IMR-90 (cell line): ENCODE measurements around the gene ABCA8. TPM values are rescaled to one million over a fixed set of nuclear protein-coding genes. Genes with fewer than 3 reads are reported as not detected.

Experiments used
- ATAC-seq: fragments of 200-7000 bp; cut with Tn5 transposase; 2 replicates; pipeline ENCODE4 v1.9.1; 2020; ENCODE audit warnings: low read depth, mild to moderate bottlenecking, moderate library complexity
- BruUV-seq: library from RNA; stranded (reverse); fragments of 400-500 nt; replicated peaks from 2 replicates; lab custom pipeline; 2021; lab: Mats Ljungman, UMichigan
- CTCF ChIA-PET: fragments of 300-600 bp; formaldehyde crosslinking; extraction: SDS; loops from one replicate; lab custom pipeline; 2021; ENCODE audit warnings: antibody characterized with exemption; lab: Yijun Ruan, JAX
- POLR2A ChIA-PET: fragments of 300-600 bp; sonication (Branson Sonifier 250); formaldehyde crosslinking; loops from one replicate; lab custom pipeline; 2022; ENCODE audit warnings: antibody characterized with exemption; ENCODE audit not compliant: unreplicated experiment; lab: Charles Lee
- DNase-seq: peaks from one replicate; pipeline ENCODE4 v3.0.0; 2013
- H2AFZ ChIP-seq: replicated peaks from 2 replicates; pipeline ENCODE3; 2013; ENCODE audit warnings: low read length, mild to moderate bottlenecking; ENCODE audit not compliant: poor library complexity
- H2AK5ac ChIP-seq: 2 replicates; pipeline ENCODE4 v1.6.1; 2013; ENCODE audit warnings: low read depth, low read length, inconsistent platforms
- H2AK9ac ChIP-seq: replicated peaks from 2 replicates; pipeline ENCODE3; 2013; ENCODE audit warnings: mild to moderate bottlenecking, low read depth, low read length, moderate library complexity; ENCODE audit not compliant: poor library complexity
- H2BK120ac ChIP-seq: 2 replicates; pipeline ENCODE4 v1.6.1; 2013; ENCODE audit warnings: low read depth, low read length, inconsistent platforms
- H2BK15ac ChIP-seq: 3 replicates; pipeline ENCODE4 v1.6.1; 2013; ENCODE audit warnings: low read depth, low read length, inconsistent platforms
- H2BK20ac ChIP-seq: 2 replicates; pipeline ENCODE4 v1.6.1; 2013; ENCODE audit warnings: low read depth, mild to moderate bottlenecking, inconsistent platforms, low read length, moderate library complexity
- H2BK5ac ChIP-seq: 2 replicates; pipeline ENCODE4 v1.6.1; 2013; ENCODE audit warnings: mild to moderate bottlenecking, low read depth, low read length, inconsistent platforms; ENCODE audit not compliant: poor library complexity, severe bottlenecking
- H3K14ac ChIP-seq: replicated peaks from 2 replicates; pipeline ENCODE4 v1.6.1; 2013; ENCODE audit warnings: low read depth, low read length, inconsistent platforms
- H3K18ac ChIP-seq: 2 replicates; pipeline ENCODE4 v1.6.1; 2013; ENCODE audit warnings: low read depth, low read length, control low read depth
- H3K23ac ChIP-seq: 2 replicates; pipeline ENCODE4 v1.6.1; 2013; ENCODE audit warnings: low read depth, low read length, inconsistent platforms
- H3K27ac ChIP-seq: 2 replicates; pipeline ENCODE4 v1.5.1; 2013; ENCODE audit warnings: mild to moderate bottlenecking, control low read depth, low read length; ENCODE audit not compliant: insufficient read depth
- H3K27me3 ChIP-seq: 2 replicates; pipeline ENCODE4 v1.6.1; 2013; ENCODE audit warnings: low read length; ENCODE audit not compliant: control insufficient read depth, insufficient read depth
- H3K36me3 ChIP-seq: 2 replicates; pipeline ENCODE4 v1.6.1; 2013; ENCODE audit warnings: low read length, mixed read lengths; ENCODE audit not compliant: control insufficient read depth, insufficient read depth
- H3K4ac ChIP-seq: 2 replicates; pipeline ENCODE4 v1.6.1; 2013; ENCODE audit warnings: low read depth, low read length, inconsistent platforms
- H3K4me1 ChIP-seq: 2 replicates; pipeline ENCODE4 v1.6.1; 2013; ENCODE audit warnings: low read length, mixed read lengths; ENCODE audit not compliant: control insufficient read depth, insufficient read depth
- H3K4me2 ChIP-seq: 2 replicates; pipeline ENCODE4 v1.6.1; 2013; ENCODE audit warnings: low read depth, mild to moderate bottlenecking, control low read depth, low read length, moderate library complexity
- H3K4me3 ChIP-seq: 2 replicates; pipeline ENCODE4 v1.5.1; 2013; ENCODE audit warnings: low read depth, mild to moderate bottlenecking, control low read depth, low read length, moderate library complexity; ENCODE audit not compliant: insufficient read depth
- H3K56ac ChIP-seq: 2 replicates; pipeline ENCODE4 v1.6.1; 2013; ENCODE audit warnings: low read length, inconsistent platforms; ENCODE audit not compliant: insufficient read depth; ENCODE audit errors: extremely low read depth
- H3K79me1 ChIP-seq, 2 experiments: 2 replicates each; pipeline ENCODE4 v1.6.1; 2013; ENCODE audit warnings: low read length in 2 of 2, inconsistent platforms in 1 of 2, low read depth in 1 of 2
- H3K9ac ChIP-seq: 2 replicates; pipeline ENCODE4 v1.6.1; 2013; ENCODE audit warnings: low read depth, low read length, control low read depth
- H3K9me1 ChIP-seq: 2 replicates; pipeline ENCODE4 v1.6.1; 2013; ENCODE audit warnings: low read length, inconsistent platforms; ENCODE audit not compliant: insufficient read depth
- H3K9me3 ChIP-seq: 2 replicates; pipeline ENCODE4 v1.6.1; 2013; ENCODE audit warnings: low read length; ENCODE audit not compliant: control insufficient read depth, insufficient read depth
- H4K20me1 ChIP-seq: 2 replicates; pipeline ENCODE4 v1.6.1; 2013; ENCODE audit warnings: low read length, inconsistent platforms; ENCODE audit not compliant: insufficient read depth
- H4K5ac ChIP-seq: 2 replicates; pipeline ENCODE4 v1.6.1; 2013; ENCODE audit warnings: mild to moderate bottlenecking, low read depth, low read length, control low read depth
- H4K8ac ChIP-seq, 2 experiments: 2 replicates each; pipeline ENCODE4 v1.6.1; 2013; ENCODE audit warnings: low read depth in 2 of 2, low read length in 2 of 2, control low read depth in 1 of 2, inconsistent platforms in 1 of 2
- H4K91ac ChIP-seq: 2 replicates; pipeline ENCODE4 v1.6.1; 2013; ENCODE audit warnings: low read depth, low read length, inconsistent platforms; ENCODE audit not compliant: insufficient read depth
- BHLHE40 ChIP-seq: fragments of 150-350 bp; IDR thresholded peaks from 2 replicates; pipeline ENCODE4 v1.6.1; 2016; ENCODE audit warnings: mild to moderate bottlenecking, low read depth, low read length
- CHD1 ChIP-seq: IDR thresholded peaks from 2 replicates; pipeline ENCODE4 v1.6.1; 2012; ENCODE audit warnings: low read depth, low read length, improper control_type of control experiment
- FOS ChIP-seq: fragments of 150-350 bp; IDR thresholded peaks from 2 replicates; pipeline ENCODE4 v1.6.1; 2016; ENCODE audit warnings: low read depth, low read length
- MAFK ChIP-seq: IDR thresholded peaks from 2 replicates; pipeline ENCODE4 v1.6.1; 2012; ENCODE audit warnings: low read depth, low read length, improper control_type of control experiment
- MXI1 ChIP-seq: IDR thresholded peaks from 2 replicates; pipeline ENCODE4 v1.6.1; 2012; ENCODE audit warnings: low read depth, mild to moderate bottlenecking, low read length, moderate library complexity, borderline replicate concordance
- NFE2L2 ChIP-seq: fragments of 150-350 bp; IDR thresholded peaks from 2 replicates; pipeline ENCODE4 v1.6.1; 2016; ENCODE audit warnings: low read depth, mild to moderate bottlenecking, low read length
- RAD21 ChIP-seq: IDR thresholded peaks from 2 replicates; pipeline ENCODE4 v1.6.1; 2012; ENCODE audit warnings: low read length, improper control_type of control experiment
- RFX5 ChIP-seq: IDR thresholded peaks from 2 replicates; pipeline ENCODE4 v1.8.0; 2012; ENCODE audit warnings: low read depth, mild to moderate bottlenecking, low read length, moderate library complexity
- SMC3 ChIP-seq: fragments of 150-350 bp; IDR thresholded peaks from 2 replicates; pipeline ENCODE4 v1.6.1; 2016; ENCODE audit warnings: low read depth, mild to moderate bottlenecking, antibody characterized with exemption, low read length, moderate library complexity
- WGBS, 2 experiments: methylation state at CpG; one replicate each; pipeline versions ENCODE4 v1.1.5 to v1.1.7; 2013; ENCODE audit warnings: missing lambda C conversion rate in 2 of 2; ENCODE audit not compliant: insufficient read length in 1 of 2; ENCODE audit errors: extremely low coverage in 2 of 2; 5-methylcytosine and 5-hydroxymethylcytosine counted together
- dilution Hi-C: fragments of 300-500 bp; cut with HindIII; formaldehyde crosslinking; loops from one replicate; pipeline ENCODE4 v1.14.3; 2018; ENCODE audit warnings: low sequenced_read_pairs; ENCODE audit not compliant: unreplicated experiment
- in situ Hi-C: fragments of 300-500 bp; cut with MboI; formaldehyde crosslinking; loops from 3 replicates; pipeline ENCODE4 v1.14.3; 2019; ENCODE audit warnings: low sequenced_read_pairs, inconsistent platforms, mixed read lengths
- intact Hi-C: fragments of 100-400 bp; cut with micrococcal nuclease; formaldehyde crosslinking; loops from 2 replicates; pipeline ENCODE4 v1.10.0; 2022
- polyA plus RNA-seq, 3 experiments: library from polyadenylated mRNA; depleted of rRNA; stranded (reverse); fragments of >200 nt; gene quantifications; 2 replicates each; pipeline ENCODE4 v1.2.3, GENCODE V29; 2012; ENCODE audit warnings: low replicate concordance in 1 of 3
- total RNA-seq: library from RNA; depleted of rRNA; stranded (reverse); fragments of >200 nt; gene quantifications from 2 replicates; pipeline ENCODE4 v1.2.3, GENCODE V29; 2012
- TF ChIP-seq, protein P1 (sequence below): conservative IDR thresholded peaks from 2 replicates; pipeline ENCODE4 v1.5.1; 2012; ENCODE audit warnings: mild to moderate bottlenecking, low read depth, low read length, improper control_type of control experiment
- TF ChIP-seq, protein P2 (sequence below): fragments of 150-350 bp; IDR thresholded peaks from 2 replicates; pipeline ENCODE4 v1.6.1; 2016; ENCODE audit warnings: low read depth, mild to moderate bottlenecking, low read length, moderate library complexity, borderline replicate concordance

Gene ABCA8
- total and polyA plus RNA-seq, 2 of the 4 experiments (the other 2 are of a cell fraction), result 1.8 TPM

DNA sequence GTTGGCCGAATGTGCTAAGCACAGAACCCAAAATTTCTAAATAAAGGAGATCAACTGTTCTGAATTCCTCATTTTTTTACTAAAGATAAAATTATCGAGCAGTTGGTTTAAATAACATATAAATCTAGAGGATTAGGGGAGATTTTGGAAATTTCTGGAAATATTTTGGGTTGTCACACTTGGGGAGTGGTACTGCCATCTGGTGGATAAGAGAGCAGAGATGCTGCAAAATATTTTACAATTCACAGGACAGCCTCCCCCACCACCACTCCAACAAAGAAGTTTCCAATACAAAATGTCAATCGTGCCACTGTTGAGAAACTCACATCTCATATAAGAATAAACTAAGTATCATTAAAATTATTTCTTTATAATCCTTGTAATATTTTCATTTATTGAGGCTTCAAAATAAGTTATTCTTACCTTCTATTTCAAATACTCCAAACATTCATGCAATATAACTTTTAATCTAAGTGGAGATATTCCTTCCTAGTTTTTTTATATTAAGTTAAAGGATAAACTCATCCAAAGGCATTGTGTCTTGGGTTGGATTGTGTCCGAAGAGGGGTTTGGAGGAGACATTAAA is 17.0 kb upstream of the ABCA8 start:
- Histone ChIP-seq H4K8ac (no peak overlapping the region), H3K14ac (no peak overlapping the region), H4K5ac (no peak overlapping the region), H2AFZ (no peak overlapping the region), H3K36me3 (no peaks in the 10 kb centered on the region), H3K27ac (no peak overlapping the region), H3K18ac (no peak overlapping the region), H4K91ac (no peak overlapping the region), H3K4ac (no peak overlapping the region), H3K4me2 (no peak overlapping the region), H3K56ac (no peak overlapping the region), H3K79me1 (no peaks in the 10 kb centered on the region), H2AK9ac (no peak overlapping the region), H3K4me1 (no peaks in the 10 kb centered on the region), H2BK15ac (no peak overlapping the region), H4K20me1 (no peaks in the 10 kb centered on the region), H3K9me1 (no peaks in the 10 kb centered on the region), H2BK20ac (no peak overlapping the region), H2AK5ac (no peak overlapping the region), H3K27me3 (no peaks in the 10 kb centered on the region), H3K9ac (no peak overlapping the region), H2BK5ac (no peak overlapping the region), H2BK120ac (no peak overlapping the region), H3K4me3 (no peak overlapping the region), H3K9me3 (no peaks in the 10 kb centered on the region), H3K23ac (no peak overlapping the region)
- WGBS, 2 experiments, result no CpG with 5 or more reads among the region's 4 CpGs
- POLR2A ChIA-PET, result no interaction called here
- ATAC-seq, result peak; percentile 71
- BruUV-seq, result no TSS peak
- dilution Hi-C loops, result no loop called here
- in situ Hi-C loops, result loop anchor here (5.0 kb wide), 1 partner anchor 195 kb away; no protein-coding TSS in a partner anchor
- CTCF ChIA-PET, result interaction anchor here (0.8 kb wide), 1 partner anchor 178 kb away, joined by 3 read pairs; no protein-coding TSS in a partner anchor
- TF ChIP-seq MXI1 (no peak), MAFK (no peak), RFX5 (no peak), RAD21 (peak; percentile 76), NFE2L2 (no peak), SMC3 (peak; percentile 83), FOS (no peak), BHLHE40 (no peak), CHD1 (no peak)
- TF ChIP-seq, protein P1, sequence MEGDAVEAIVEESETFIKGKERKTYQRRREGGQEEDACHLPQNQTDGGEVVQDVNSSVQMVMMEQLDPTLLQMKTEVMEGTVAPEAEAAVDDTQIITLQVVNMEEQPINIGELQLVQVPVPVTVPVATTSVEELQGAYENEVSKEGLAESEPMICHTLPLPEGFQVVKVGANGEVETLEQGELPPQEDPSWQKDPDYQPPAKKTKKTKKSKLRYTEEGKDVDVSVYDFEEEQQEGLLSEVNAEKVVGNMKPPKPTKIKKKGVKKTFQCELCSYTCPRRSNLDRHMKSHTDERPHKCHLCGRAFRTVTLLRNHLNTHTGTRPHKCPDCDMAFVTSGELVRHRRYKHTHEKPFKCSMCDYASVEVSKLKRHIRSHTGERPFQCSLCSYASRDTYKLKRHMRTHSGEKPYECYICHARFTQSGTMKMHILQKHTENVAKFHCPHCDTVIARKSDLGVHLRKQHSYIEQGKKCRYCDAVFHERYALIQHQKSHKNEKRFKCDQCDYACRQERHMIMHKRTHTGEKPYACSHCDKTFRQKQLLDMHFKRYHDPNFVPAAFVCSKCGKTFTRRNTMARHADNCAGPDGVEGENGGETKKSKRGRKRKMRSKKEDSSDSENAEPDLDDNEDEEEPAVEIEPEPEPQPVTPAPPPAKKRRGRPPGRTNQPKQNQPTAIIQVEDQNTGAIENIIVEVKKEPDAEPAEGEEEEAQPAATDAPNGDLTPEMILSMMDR, result peak; percentile 79
- TF ChIP-seq, protein P2, sequence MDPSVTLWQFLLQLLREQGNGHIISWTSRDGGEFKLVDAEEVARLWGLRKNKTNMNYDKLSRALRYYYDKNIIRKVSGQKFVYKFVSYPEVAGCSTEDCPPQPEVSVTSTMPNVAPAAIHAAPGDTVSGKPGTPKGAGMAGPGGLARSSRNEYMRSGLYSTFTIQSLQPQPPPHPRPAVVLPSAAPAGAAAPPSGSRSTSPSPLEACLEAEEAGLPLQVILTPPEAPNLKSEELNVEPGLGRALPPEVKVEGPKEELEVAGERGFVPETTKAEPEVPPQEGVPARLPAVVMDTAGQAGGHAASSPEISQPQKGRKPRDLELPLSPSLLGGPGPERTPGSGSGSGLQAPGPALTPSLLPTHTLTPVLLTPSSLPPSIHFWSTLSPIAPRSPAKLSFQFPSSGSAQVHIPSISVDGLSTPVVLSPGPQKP, result no peak
- peak; percentile 36 for DNase-seq
- intact Hi-C loops, result loop anchor here (1.0 kb wide), 4 partner anchors 178 to 263 kb away; no protein-coding TSS in a partner anchor
